Ovary (tissue), 9 donors: ENCODE data around the gene HLA-DRB5. TPM values are rescaled to one million over a fixed set of nuclear protein-coding genes. Genes with fewer than 3 reads are reported as not detected.

Source experiments
- DNase-seq, 5 donors: peaks; one replicate each; pipeline ENCODE4 v3.0.0-alpha.2; 2019 to 2020
- H3K27ac ChIP-seq, 2 donors: fragments of 200-600 bp; one replicate each; pipeline versions ENCODE4 v1.5.1 to v1.8.0; 2019 to 2022
- H3K27me3 ChIP-seq: fragments of 200-600 bp; one replicate; pipeline ENCODE4 v1.8.0; 2022
- H3K36me3 ChIP-seq: fragments of 200-600 bp; sonication (generic); one replicate; pipeline ENCODE4 v1.5.1; 2019
- H3K4me1 ChIP-seq: one replicate; pipeline ENCODE4 v1.8.1; 2013; ENCODE audit warnings: mild to moderate bottlenecking, moderate library complexity; ENCODE audit not compliant: insufficient read depth
- H3K4me3 ChIP-seq: fragments of 200-600 bp; sonication (generic); one replicate; pipeline ENCODE4 v1.5.1; 2017
- H3K9me3 ChIP-seq, 2 donors: fragments of 200-600 bp in 1 of 2; sonication (generic) in 1 of 2; one replicate each; pipeline versions ENCODE4 v1.5.1 to v1.8.1; 2013 to 2019; ENCODE audit warnings: mild to moderate bottlenecking in 1 of 2, moderate library complexity in 1 of 2
- CTCF ChIP-seq, 3 donors: fragments of 450-650 bp in 2 of 3; fragments of 200-600 bp in 1 of 3; IDR thresholded peaks; one replicate each; pipeline versions ENCODE4 v1.5.1 to v1.8.0; 2016 to 2022; ENCODE audit warnings: antibody characterized with exemption in 3 of 3, mild to moderate bottlenecking in 1 of 3
- EP300 ChIP-seq: sonication (generic); formaldehyde crosslinking; IDR thresholded peaks from one replicate; pipeline ENCODE4 v1.6.1; 2017; ENCODE audit warnings: antibody characterized with exemption
- POLR2A ChIP-seq: fragments of 450-650 bp; IDR thresholded peaks from one replicate; pipeline ENCODE4 v1.6.1; 2017; ENCODE audit warnings: antibody characterized with exemption, mild to moderate bottlenecking, moderate library complexity
- WGBS, 3 donors: extraction: QIAGEN DNeasy Blood & Tissue Kit in 1 of 3; methylation state at CpG; one replicate each; pipeline versions ENCODE4 v1.1.5 to v1.1.7; 2013 to 2017; 5-methylcytosine and 5-hydroxymethylcytosine counted together
- intact Hi-C, 4 donors: fragments of 100-400 bp; cut with DNase I; formaldehyde crosslinking; loops; one replicate each; pipeline versions ENCODE4 v1.11.0 to v1.15.1; 2022 to 2023
- polyA plus RNA-seq, 2 donors: library from polyadenylated mRNA; stranded (reverse); fragments of 200-250 nt in 1 of 2; fragments of 350-450 nt in 1 of 2; fragmentation: Illumina TruSeq in 1 of 2; extraction: RNeasy Lipid Tissue Mini Kit (QIAGEN cat#74804) in 1 of 2; gene quantifications; one replicate each; pipeline ENCODE4 v1.2.3, GENCODE V29; 2013 to 2014
- total RNA-seq, 7 donors: library from RNA; depleted of rRNA in 2 of 7; stranded (reverse); fragments of >200 nt in 2 of 7; fragmentation: NEBNext Ultra II Directional in 3 of 7; extraction: Animal tissue kit (Norgen Biotek cat#: 25700) in 3 of 7; gene quantifications; one replicate each; pipeline versions ENCODE4 v1.1.0 to v1.2.4, GENCODE V29; 2016 to 2023
- donor health status: DM: no; HTN: no; CAD: no; lungs with moderate emphysema.
- donor health status: DM: no; HTN: no; CAD: no.
- donor health status: Bipolar disorder and iron deficiency.
- donor health status: DM: yes; HTN: yes; CAD: no.
- donor health status: DM: no; HTN: no; CAD: no.
- donor health status: DM: yes; HTN: yes; CAD: no.

Gene HLA-DRB5
- total and polyA plus RNA-seq, 9 donors = 0.41 to 113 (median 16.5) TPM

- Histone ChIP-seq H3K4me1 (no peaks in the 10 kb centered on the region), H3K36me3 (no peaks in the 10 kb centered on the region), H3K27ac (no peak overlapping the region), H3K9me3 (no peaks in the 10 kb centered on the region), H3K27me3 (no peaks in the 10 kb centered on the region), H3K4me3 (no peak overlapping the region)
- TF ChIP-seq CTCF (IDR thresholded peaks at IDR 0.05) (no peak), EP300 (no peak), POLR2A (no peak)
- DNase-seq = no peak
- intact Hi-C loops = no loop called here
These were observed 37.7 kb downstream of the HLA-DRB5 start for GRCh38 chr6:32492351-32492750.

DNA sequence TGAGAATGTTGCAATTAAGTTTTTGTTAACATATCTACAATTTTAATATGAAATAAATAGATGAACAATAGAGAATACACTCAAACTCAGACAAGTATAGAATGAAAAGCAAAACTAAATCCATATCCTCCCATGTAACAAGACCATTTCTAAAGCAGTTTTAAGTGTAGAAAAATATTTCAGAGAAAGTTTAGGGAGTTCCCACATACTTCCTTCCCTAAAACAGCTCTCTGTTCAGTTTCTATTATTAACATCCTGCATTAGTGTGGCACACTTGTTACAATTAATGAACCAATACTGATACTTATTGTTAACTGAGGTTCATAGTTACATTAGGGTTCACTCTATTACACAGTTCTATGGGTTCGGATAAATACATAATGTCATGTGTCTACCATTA is 38.4 kb downstream of the HLA-DRB5 start:
- H3K27me3 ChIP-seq = no peaks in the 10 kb centered on the region
- no peak overlapping the region for H3K27ac ChIP-seq
- 0 to 63% (median 2%) methylated on average over 1 of the region's 1 CpG for WGBS, 3 donors
- DNase-seq = no peak
- H3K36me3 ChIP-seq = no peaks in the 10 kb centered on the region
- no peaks in the 10 kb centered on the region for H3K9me3 ChIP-seq
- H3K4me1 ChIP-seq = no peaks in the 10 kb centered on the region
- no peak overlapping the region for H3K4me3 ChIP-seq
- intact Hi-C loops = no loop called here
- no peak for TF ChIP-seq POLR2A
- TF ChIP-seq EP300 = no peak
- TF ChIP-seq CTCF (IDR thresholded peaks at IDR 0.05) = no peak

DNA sequence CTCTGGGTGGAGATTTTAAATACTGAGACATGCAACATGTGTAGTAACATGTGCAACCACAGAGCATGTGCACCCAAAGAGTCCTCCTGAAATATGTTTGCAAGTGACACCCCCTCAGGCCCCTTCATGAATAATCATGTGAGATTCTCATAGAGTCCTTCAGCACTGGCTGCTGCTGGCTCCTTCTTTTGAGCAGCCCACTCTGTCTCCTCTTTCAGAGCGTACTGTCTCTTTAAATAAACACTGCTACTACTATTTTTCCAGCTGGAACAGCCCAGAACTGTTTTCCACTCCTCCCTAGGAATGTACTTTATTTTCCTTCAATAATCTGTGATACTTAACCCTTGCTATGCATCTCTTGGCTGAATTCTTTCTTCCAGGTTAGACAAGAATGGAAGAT is 42.0 kb downstream of the HLA-DRB5 start:
- H3K27me3 ChIP-seq = no peaks in the 10 kb centered on the region
- WGBS, 3 donors = 20 to 26% methylated on average over 1 of the region's 1 CpG; no CpG with 5 or more reads in 1 of the 3 donors
- H3K27ac ChIP-seq = no peak overlapping the region
- DNase-seq = no peak
- intact Hi-C loops = no loop called here
- no peak for TF ChIP-seq EP300
- TF ChIP-seq POLR2A = no peak
- TF ChIP-seq CTCF (IDR thresholded peaks at IDR 0.05) = no peak
- no peak overlapping the region for H3K4me3 ChIP-seq
- no peaks in the 10 kb centered on the region for H3K9me3 ChIP-seq
- H3K36me3 ChIP-seq = no peaks in the 10 kb centered on the region
- H3K4me1 ChIP-seq = no peaks in the 10 kb centered on the region

DNA sequence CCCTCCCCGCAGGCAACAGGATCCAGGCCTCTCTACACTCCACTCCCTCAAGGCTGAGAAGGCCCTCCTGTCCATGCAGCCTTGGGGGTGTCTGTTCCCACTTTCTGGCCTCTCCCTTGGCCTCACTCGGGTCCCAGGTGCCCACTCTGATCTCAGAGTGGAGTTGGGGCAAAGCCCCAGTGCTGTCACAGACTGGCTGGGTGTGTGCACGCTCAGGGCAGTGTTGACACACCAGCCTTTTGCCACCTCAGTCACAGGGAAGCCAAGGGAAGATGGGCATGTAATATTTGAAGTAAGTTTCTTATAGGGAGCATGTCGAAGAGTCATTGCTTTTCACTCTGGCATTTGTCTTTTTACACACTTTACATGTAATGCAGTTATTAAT is 45.5 kb downstream of the HLA-DRB5 start:
- no peak for DNase-seq
- intact Hi-C loops = no loop called here
- 58 to 65% (median 65%) methylated on average over 4 of the region's 4 CpGs for WGBS, 3 donors
- TF ChIP-seq CTCF (IDR thresholded peaks at IDR 0.05) = no peak
- no peak for TF ChIP-seq EP300
- TF ChIP-seq POLR2A = no peak
- Histone ChIP-seq H3K27me3 (no peaks in the 10 kb centered on the region), H3K36me3 (no peaks in the 10 kb centered on the region), H3K4me1 (no peaks in the 10 kb centered on the region), H3K4me3 (no peak overlapping the region), H3K9me3 (no peaks in the 10 kb centered on the region), H3K27ac (no peak overlapping the region)
